HFFc6 (cell line): ENCODE data around the gene SEZ6L. TPM values are rescaled to one million over a fixed set of nuclear protein-coding genes. Genes with fewer than 3 reads are reported as not detected.

ENCODE experiments used
- DNase-seq: peaks from one replicate; pipeline ENCODE4 v3.0.0-alpha.2; 2018
- H3K27ac Mint-ChIP-seq: 2 replicates; pipeline ENCODE4 v1.8.0; 2020; ENCODE audit warnings: mild to moderate bottlenecking, mixed read lengths
- H3K27me3 Mint-ChIP-seq: 2 replicates; pipeline ENCODE4 v1.8.0; 2021; ENCODE audit warnings: mild to moderate bottlenecking, moderate library complexity, mixed read lengths; ENCODE audit not compliant: insufficient read depth
- H3K36me3 Mint-ChIP-seq: 2 replicates; pipeline ENCODE4 v1.8.0; 2021; ENCODE audit warnings: low read depth, mixed read lengths
- H3K4me1 Mint-ChIP-seq: 2 replicates; pipeline ENCODE4 v1.8.0; 2020; ENCODE audit warnings: low read depth, mixed read lengths
- H3K4me3 Mint-ChIP-seq: 2 replicates; pipeline ENCODE4 v1.8.0; 2020; ENCODE audit warnings: mild to moderate bottlenecking, moderate library complexity, mixed read lengths
- H3K9me3 Mint-ChIP-seq: 2 replicates; pipeline ENCODE4 v1.8.0; 2020; ENCODE audit warnings: mild to moderate bottlenecking, mixed read lengths
- total RNA-seq, 6 experiments: library from RNA; stranded (reverse); fragmentation: NEBNext Ultra II Directional; extraction: Animal tissue kit (Norgen Biotek cat#: 25700); gene quantifications; 2 replicates in 1 of 6; 3 replicates in 5 of 6; pipeline ENCODE4 v1.2.3, GENCODE V29; 2021
- TF ChIP-seq, protein P1 (sequence below): fragments of 200-600 bp; sonication (generic); IDR thresholded peaks from 2 replicates; pipeline ENCODE4 v1.5.0; 2021; ENCODE audit warnings: antibody characterized with exemption, mild to moderate bottlenecking

SEZ6L gene
- total RNA-seq, 6 experiments from 2014 or later, result not detected

DNA sequence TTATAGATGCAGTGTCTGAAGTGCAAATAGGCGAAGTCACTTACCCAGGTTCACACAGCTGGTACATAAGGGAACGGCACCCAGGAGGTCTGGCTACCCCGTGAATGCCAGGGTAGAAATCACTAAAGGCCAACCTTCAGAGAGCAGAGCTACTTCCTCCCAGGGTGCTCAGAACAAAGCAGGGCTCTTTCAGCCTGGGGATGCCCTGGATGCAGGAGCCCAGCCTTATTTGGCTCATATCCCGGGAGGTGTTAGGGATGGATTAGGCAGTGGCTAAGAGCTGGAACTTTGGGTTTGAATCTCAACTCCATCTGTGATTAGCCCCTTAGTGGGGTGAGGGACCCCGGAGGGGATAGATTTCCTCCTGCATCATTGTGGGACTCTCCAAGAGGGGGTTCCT lies 226.7 kb downstream of the SEZ6L start:
- H3K9me3 Mint-ChIP-seq, result no peaks in the 10 kb centered on the region
- TF ChIP-seq, protein P1, sequence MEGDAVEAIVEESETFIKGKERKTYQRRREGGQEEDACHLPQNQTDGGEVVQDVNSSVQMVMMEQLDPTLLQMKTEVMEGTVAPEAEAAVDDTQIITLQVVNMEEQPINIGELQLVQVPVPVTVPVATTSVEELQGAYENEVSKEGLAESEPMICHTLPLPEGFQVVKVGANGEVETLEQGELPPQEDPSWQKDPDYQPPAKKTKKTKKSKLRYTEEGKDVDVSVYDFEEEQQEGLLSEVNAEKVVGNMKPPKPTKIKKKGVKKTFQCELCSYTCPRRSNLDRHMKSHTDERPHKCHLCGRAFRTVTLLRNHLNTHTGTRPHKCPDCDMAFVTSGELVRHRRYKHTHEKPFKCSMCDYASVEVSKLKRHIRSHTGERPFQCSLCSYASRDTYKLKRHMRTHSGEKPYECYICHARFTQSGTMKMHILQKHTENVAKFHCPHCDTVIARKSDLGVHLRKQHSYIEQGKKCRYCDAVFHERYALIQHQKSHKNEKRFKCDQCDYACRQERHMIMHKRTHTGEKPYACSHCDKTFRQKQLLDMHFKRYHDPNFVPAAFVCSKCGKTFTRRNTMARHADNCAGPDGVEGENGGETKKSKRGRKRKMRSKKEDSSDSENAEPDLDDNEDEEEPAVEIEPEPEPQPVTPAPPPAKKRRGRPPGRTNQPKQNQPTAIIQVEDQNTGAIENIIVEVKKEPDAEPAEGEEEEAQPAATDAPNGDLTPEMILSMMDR, result no peak
- peaks cover 6% of the 10 kb centered on the region for H3K4me1 Mint-ChIP-seq
- no peak overlapping the region for H3K27ac Mint-ChIP-seq
- no peak for DNase-seq
- peaks cover 17% of the 10 kb centered on the region for H3K27me3 Mint-ChIP-seq
- H3K36me3 Mint-ChIP-seq, result no peaks in the 10 kb centered on the region
- no peak overlapping the region for H3K4me3 Mint-ChIP-seq

DNA sequence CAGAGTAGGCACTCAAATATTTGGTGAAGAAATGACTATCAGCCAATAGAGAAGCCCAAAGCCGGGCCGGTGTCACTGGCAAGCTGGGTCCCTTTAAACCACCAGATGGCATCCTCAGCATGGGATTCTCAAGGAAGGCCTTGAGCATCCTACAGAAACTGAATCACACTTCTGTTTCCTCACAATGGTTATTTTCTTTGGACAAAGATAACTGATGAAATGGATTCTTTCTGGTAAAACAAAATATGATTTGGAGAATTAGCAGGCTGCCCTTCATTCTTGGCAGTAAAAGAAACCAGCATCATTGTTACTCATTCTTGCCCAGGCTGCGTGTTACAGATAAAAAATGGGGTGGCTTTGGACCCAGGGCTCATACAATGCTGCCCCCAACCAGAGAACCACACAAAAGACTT lies 229.5 kb downstream of the SEZ6L start:
- Mint-ChIP-seq H3K36me3 (no peaks in the 10 kb centered on the region), H3K4me3 (no peak overlapping the region), H3K9me3 (no peaks in the 10 kb centered on the region), H3K27ac (no peak overlapping the region), H3K27me3 (peaks cover 28% of the 10 kb centered on the region), H3K4me1 (peaks cover 6% of the 10 kb centered on the region)
- TF ChIP-seq, protein P1, result peak; percentile 82
- peak; percentile 69 for DNase-seq

DNA sequence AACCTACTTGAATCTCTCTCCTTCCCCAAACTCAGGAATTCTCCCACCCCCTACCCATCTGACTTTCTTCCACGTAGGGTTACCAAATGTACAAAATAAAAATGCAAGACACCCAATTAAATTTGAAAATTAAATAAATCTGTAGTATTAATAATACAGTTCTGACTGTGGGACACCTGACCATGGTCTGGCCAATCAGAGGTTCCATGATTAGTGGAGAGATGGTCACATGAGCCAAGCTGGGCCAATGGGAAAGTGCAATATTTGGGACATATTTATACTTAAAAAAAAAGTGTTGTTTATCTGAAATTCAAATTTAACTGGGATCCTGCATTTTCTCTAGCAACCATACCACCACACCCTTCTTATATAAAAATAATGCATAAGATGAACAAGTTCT lies 230.0 kb downstream of the SEZ6L start:
- H3K4me3 Mint-ChIP-seq, result no peak overlapping the region
- no peak for DNase-seq
- peaks cover 11% of the 10 kb centered on the region for H3K4me1 Mint-ChIP-seq
- H3K9me3 Mint-ChIP-seq, result no peaks in the 10 kb centered on the region
- H3K27me3 Mint-ChIP-seq, result peaks cover 23% of the 10 kb centered on the region
- no peak overlapping the region for H3K27ac Mint-ChIP-seq
- TF ChIP-seq, protein P1, result no peak
- H3K36me3 Mint-ChIP-seq, result no peaks in the 10 kb centered on the region

DNA sequence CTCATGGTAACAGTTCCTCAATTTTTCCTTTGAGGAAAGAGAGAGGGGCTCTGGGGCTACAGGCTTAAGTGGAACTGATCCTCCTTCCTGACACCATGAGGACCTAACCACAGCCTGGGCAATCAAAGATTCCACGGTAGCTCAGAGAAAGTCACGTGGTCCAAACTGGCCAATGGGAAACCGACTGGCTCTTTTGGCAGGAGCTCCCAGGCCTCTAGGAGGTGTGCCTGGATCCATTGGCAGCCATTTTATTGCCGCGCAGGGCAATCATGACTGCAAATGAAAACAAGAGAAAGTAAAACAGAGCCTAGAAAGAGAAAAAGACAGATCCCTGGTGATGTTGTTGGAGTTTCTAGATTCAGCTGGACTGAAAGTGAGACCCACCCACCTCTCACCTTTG lies 232.5 kb downstream of the SEZ6L start:
- TF ChIP-seq, protein P1, result no peak
- no peaks in the 10 kb centered on the region for H3K9me3 Mint-ChIP-seq
- H3K36me3 Mint-ChIP-seq, result no peaks in the 10 kb centered on the region
- no peak overlapping the region for H3K27ac Mint-ChIP-seq
- peaks cover 14% of the 10 kb centered on the region for H3K27me3 Mint-ChIP-seq
- DNase-seq, result no peak
- peaks cover 20% of the 10 kb centered on the region for H3K4me1 Mint-ChIP-seq
- no peak overlapping the region for H3K4me3 Mint-ChIP-seq

DNA sequence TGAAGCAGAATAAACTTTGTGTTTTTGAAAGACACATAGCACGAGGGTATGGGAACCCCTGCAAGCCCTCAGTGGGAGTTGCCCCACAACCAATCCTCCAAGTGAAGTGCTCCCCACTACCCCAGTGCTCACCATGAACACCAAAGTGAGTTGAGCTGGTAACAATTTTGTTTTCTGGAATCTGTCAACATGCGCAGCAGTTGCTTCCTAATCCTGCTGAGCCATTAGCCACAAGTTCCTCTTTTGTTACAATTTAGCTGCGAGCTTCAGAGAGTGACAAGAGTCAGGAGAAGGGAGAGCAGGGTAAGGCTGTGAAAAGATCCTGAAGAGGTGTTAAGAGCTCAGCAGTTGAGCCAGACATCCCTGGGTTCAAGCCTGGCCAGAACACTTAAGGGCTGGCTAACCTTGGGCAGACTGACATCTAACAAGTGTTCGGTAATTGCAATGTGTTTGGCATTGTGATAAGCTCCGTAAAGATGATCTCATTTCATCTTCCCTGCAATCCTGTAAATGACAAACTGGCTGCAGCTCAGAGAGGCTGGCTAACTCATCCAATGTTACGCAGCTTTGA lies 235.7 kb downstream of the SEZ6L start:
- Mint-ChIP-seq H3K4me1 (peaks cover 14% of the 10 kb centered on the region), H3K4me3 (0 out of 2 replicates have a peak overlapping the region, but pooled peaks have one; percentile 14), H3K36me3 (no peaks in the 10 kb centered on the region), H3K9me3 (no peaks in the 10 kb centered on the region), H3K27me3 (peaks cover 27% of the 10 kb centered on the region), H3K27ac (no peak overlapping the region)
- no peak for DNase-seq
- TF ChIP-seq, protein P1, result no peak
